ENCODE results near the gene MCM8. TPM values are rescaled to one million over a fixed set of nuclear protein-coding genes. Genes with fewer than 3 reads are reported as not detected.

Gene MCM8
- 7.2 and 8.0 TPM in 2 replicates for total RNA-seq

DNA sequence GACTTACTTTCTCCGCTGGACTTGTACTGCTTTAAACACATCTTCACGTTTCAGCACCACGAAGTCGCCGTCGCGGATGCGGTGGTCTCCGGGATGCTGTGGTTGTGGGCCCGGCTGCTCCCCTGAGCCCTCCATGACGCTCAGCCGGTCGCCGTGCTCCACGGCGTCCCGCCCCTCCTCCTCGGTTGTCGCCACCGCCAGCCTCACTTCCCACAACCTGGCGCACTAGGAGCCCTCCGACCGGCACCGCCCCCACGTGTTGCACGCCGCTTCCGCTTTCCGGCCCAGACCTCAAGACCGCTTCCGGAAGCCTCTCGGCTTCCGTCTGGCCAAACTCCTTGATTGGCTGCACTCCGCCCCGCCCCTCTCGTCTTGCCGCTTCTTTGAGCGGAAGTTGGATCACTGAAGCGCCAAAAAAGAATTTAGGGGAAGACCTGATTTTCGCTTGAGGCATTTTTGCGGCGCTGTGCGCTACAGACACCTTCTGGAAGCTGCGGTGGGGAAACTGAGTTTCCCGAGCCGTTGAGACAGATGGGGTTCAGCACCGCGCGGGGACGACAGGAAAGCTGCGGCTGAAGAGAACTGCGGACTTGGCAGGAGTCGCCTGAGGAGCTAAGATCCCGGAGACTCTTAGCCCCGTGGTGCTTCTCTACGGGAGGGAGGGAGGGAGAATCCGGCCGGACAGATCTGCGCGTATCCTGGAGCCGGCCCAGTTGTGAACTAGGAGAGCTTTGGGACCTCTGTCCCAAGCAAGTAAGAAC, at the start of gene MCM8, which contains the start of gene TRMT6:
Gene MCM8 (plus strand): TSS at position 382 of the 761 bp plus-strand sequence. CDS start 1,364 bp downstream, outside the sequence.
Gene TRMT6 (minus strand): TSS at position 263 of the 761 bp plus-strand sequence. CDS start 128 bp downstream, at position 135.

Other genes starting within 250 kb of the MCM8 start
- 1.3 and 2.4 TPM in 2 replicates for gene SHLD1, start 200.3 kb upstream of the MCM8 start, total RNA-seq
- 0.14 and 0.28 TPM in 2 replicates for gene CHGB, start 39.1 kb upstream of the MCM8 start, total RNA-seq
- gene TRMT6, start 119 bp upstream of the MCM8 start, total RNA-seq = 14.7 and 16.7 TPM in 2 replicates
- gene CRLS1, start 55.5 kb downstream of the MCM8 start, total RNA-seq = 22.1 and 26.2 TPM in 2 replicates
- gene LRRN4, start 103.4 kb downstream of the MCM8 start, total RNA-seq = 0.14 TPM in 1 of 2 replicates, not detected in the other
- 26.7 and 37.3 TPM in 2 replicates for gene FERMT1, start 172.4 kb downstream of the MCM8 start, total RNA-seq

All from airway epithelial cell (primary cell).